ENCODE results near the gene ZNF718. TPM values are rescaled to one million over a fixed set of nuclear protein-coding genes. Genes with fewer than 3 reads are reported as not detected.
"Not testable (repeated sequence)": the region's sequence is repeated elsewhere in the genome, so short reads cannot be mapped to it uniquely, and the experiment has no call there.

ZNF718 gene
- polyA plus RNA-seq, 1 donor: 5.2 TPM

- Histone ChIP-seq H3K4me1 (ENCODE audit: control insufficient read depth, insufficient read depth, low read length) (no peaks in the 10 kb centered on the region), H3K4me3 (ENCODE audit: low read length) (no peak overlapping the region), H3K36me3 (ENCODE audit: control insufficient read depth, insufficient read depth, low read length) (peaks cover 13% of the 10 kb centered on the region), H3K27ac (ENCODE audit: low read length) (no peak overlapping the region), H3K9me3 (ENCODE audit: control insufficient read depth, low read depth, low read length) (peaks cover 43% of the 10 kb centered on the region), H3K27me3 (ENCODE audit: control insufficient read depth, insufficient read depth, low read length) (no peaks in the 10 kb centered on the region)
- no peak for DNase-seq
- WGBS (ENCODE audit: insufficient coverage, low lambda C conversion rate): 100% methylated on average over 1 of the region's 4 CpGs
These were observed 22.9 kb downstream of the ZNF718 start for GRCh38 chr4:147233-147632.

GRCh38 chr4:161496-162284 lies 37.4 kb downstream of the ZNF718 start:
- no peak overlapping the region for H3K27ac ChIP-seq (ENCODE audit: low read length)
- no peak for DNase-seq
- no CpG with 5 or more reads among the region's 4 CpGs for WGBS (ENCODE audit: insufficient coverage, low lambda C conversion rate)
- H3K36me3 ChIP-seq (ENCODE audit: control insufficient read depth, insufficient read depth, low read length): no peaks in the 10 kb centered on the region
- H3K9me3 ChIP-seq (ENCODE audit: control insufficient read depth, low read depth, low read length): peaks cover 47% of the 10 kb centered on the region
- H3K4me3 ChIP-seq (ENCODE audit: low read length): no peak overlapping the region
- no peaks in the 10 kb centered on the region for H3K4me1 ChIP-seq (ENCODE audit: control insufficient read depth, insufficient read depth, low read length)
- H3K27me3 ChIP-seq (ENCODE audit: control insufficient read depth, insufficient read depth, low read length): no peaks in the 10 kb centered on the region

GRCh38 chr4:169640-170039 lies 45.3 kb downstream of the ZNF718 start:
- not testable (repeated sequence) for H3K27ac ChIP-seq (ENCODE audit: low read length); DNase-seq; H3K36me3 ChIP-seq (ENCODE audit: control insufficient read depth, insufficient read depth, low read length); H3K4me3 ChIP-seq (ENCODE audit: low read length); H3K27me3 ChIP-seq (ENCODE audit: control insufficient read depth, insufficient read depth, low read length); H3K4me1 ChIP-seq (ENCODE audit: control insufficient read depth, insufficient read depth, low read length)
- no CpG with 5 or more reads among the region's 3 CpGs for WGBS (ENCODE audit: insufficient coverage, low lambda C conversion rate)
- H3K9me3 ChIP-seq (ENCODE audit: control insufficient read depth, low read depth, low read length): peaks cover 20% of the 10 kb centered on the region

GRCh38 chr4:171318-171717 lies 47.0 kb downstream of the ZNF718 start:
- DNase-seq; H3K27me3 ChIP-seq (ENCODE audit: control insufficient read depth, insufficient read depth, low read length); H3K27ac ChIP-seq (ENCODE audit: low read length); H3K4me3 ChIP-seq (ENCODE audit: low read length); H3K4me1 ChIP-seq (ENCODE audit: control insufficient read depth, insufficient read depth, low read length); H3K36me3 ChIP-seq (ENCODE audit: control insufficient read depth, insufficient read depth, low read length): not testable (repeated sequence)
- peaks cover 14% of the 10 kb centered on the region for H3K9me3 ChIP-seq (ENCODE audit: control insufficient read depth, low read depth, low read length)
- no CpG with 5 or more reads among the region's 10 CpGs for WGBS (ENCODE audit: insufficient coverage, low lambda C conversion rate)

- Histone ChIP-seq H3K9me3 (ENCODE audit: control insufficient read depth, low read depth, low read length) (peaks cover 25% of the 10 kb centered on the region), H3K27ac (ENCODE audit: low read length) (no peak overlapping the region), H3K36me3 (ENCODE audit: control insufficient read depth, insufficient read depth, low read length) (no peaks in the 10 kb centered on the region), H3K4me3 (ENCODE audit: low read length) (no peak overlapping the region), H3K27me3 (ENCODE audit: control insufficient read depth, insufficient read depth, low read length) (no peaks in the 10 kb centered on the region), H3K4me1 (ENCODE audit: control insufficient read depth, insufficient read depth, low read length) (no peaks in the 10 kb centered on the region)
- DNase-seq: no peak
- WGBS (ENCODE audit: insufficient coverage, low lambda C conversion rate): 100% methylated on average over 1 of the region's 7 CpGs
These were observed 49.5 kb downstream of the ZNF718 start for GRCh38 chr4:173666-174314.

- peaks cover 34% of the 10 kb centered on the region for H3K9me3 ChIP-seq (ENCODE audit: control insufficient read depth, low read depth, low read length)
- H3K4me1 ChIP-seq (ENCODE audit: control insufficient read depth, insufficient read depth, low read length): no peaks in the 10 kb centered on the region
- no peaks in the 10 kb centered on the region for H3K36me3 ChIP-seq (ENCODE audit: control insufficient read depth, insufficient read depth, low read length)
- DNase-seq: no peak
- no peak overlapping the region for H3K4me3 ChIP-seq (ENCODE audit: low read length)
- H3K27me3 ChIP-seq (ENCODE audit: control insufficient read depth, insufficient read depth, low read length): no peaks in the 10 kb centered on the region
- no peak overlapping the region for H3K27ac ChIP-seq (ENCODE audit: low read length)
These were observed 51.7 kb downstream of the ZNF718 start for GRCh38 chr4:175986-176385.

GRCh38 chr4:176995-177394 lies 52.7 kb downstream of the ZNF718 start:
- DNase-seq: no peak
- H3K4me1 ChIP-seq (ENCODE audit: control insufficient read depth, insufficient read depth, low read length): no peaks in the 10 kb centered on the region
- no peak overlapping the region for H3K4me3 ChIP-seq (ENCODE audit: low read length)
- peaks cover 29% of the 10 kb centered on the region for H3K9me3 ChIP-seq (ENCODE audit: control insufficient read depth, low read depth, low read length)
- no peak overlapping the region for H3K27ac ChIP-seq (ENCODE audit: low read length)
- no peaks in the 10 kb centered on the region for H3K27me3 ChIP-seq (ENCODE audit: control insufficient read depth, insufficient read depth, low read length)
- H3K36me3 ChIP-seq (ENCODE audit: control insufficient read depth, insufficient read depth, low read length): no peaks in the 10 kb centered on the region
- WGBS (ENCODE audit: insufficient coverage, low lambda C conversion rate): no CpG with 5 or more reads among the region's 1 CpG

- not testable (repeated sequence) for DNase-seq
- peaks cover 18% of the 10 kb centered on the region for H3K9me3 ChIP-seq (ENCODE audit: control insufficient read depth, low read depth, low read length)
These were observed 57.9 kb downstream of the ZNF718 start for GRCh38 chr4:182225-182624.

GRCh38 chr4:188091-188490 lies 63.8 kb downstream of the ZNF718 start:
- WGBS (ENCODE audit: insufficient coverage, low lambda C conversion rate): no CpG with 5 or more reads among the region's 3 CpGs
- Histone ChIP-seq H3K27me3 (ENCODE audit: control insufficient read depth, insufficient read depth, low read length) (no peaks in the 10 kb centered on the region), H3K9me3 (ENCODE audit: control insufficient read depth, low read depth, low read length) (peaks cover 6% of the 10 kb centered on the region)

More at GRCh38 chr4:182225-182624, 57.9 kb downstream of the ZNF718 start:
- H3K27ac ChIP-seq (ENCODE audit: low read length); H3K4me1 ChIP-seq (ENCODE audit: control insufficient read depth, insufficient read depth, low read length); H3K27me3 ChIP-seq (ENCODE audit: control insufficient read depth, insufficient read depth, low read length); H3K4me3 ChIP-seq (ENCODE audit: low read length); H3K36me3 ChIP-seq (ENCODE audit: control insufficient read depth, insufficient read depth, low read length): not testable (repeated sequence)
- WGBS (ENCODE audit: insufficient coverage, low lambda C conversion rate): no CpG with 5 or more reads among the region's 3 CpGs

GRCh38 chr4:195159-195558 lies 70.9 kb downstream of the ZNF718 start:
- not testable (repeated sequence) for H3K36me3 ChIP-seq (ENCODE audit: control insufficient read depth, insufficient read depth, low read length); H3K9me3 ChIP-seq (ENCODE audit: control insufficient read depth, low read depth, low read length)
- no CpG with 5 or more reads among the region's 3 CpGs for WGBS (ENCODE audit: insufficient coverage, low lambda C conversion rate)

More at GRCh38 chr4:188091-188490, 63.8 kb downstream of the ZNF718 start:
- H3K4me1 ChIP-seq (ENCODE audit: control insufficient read depth, insufficient read depth, low read length): no peaks in the 10 kb centered on the region
- H3K27ac ChIP-seq (ENCODE audit: low read length): no peak overlapping the region
- no peak for DNase-seq
- H3K36me3 ChIP-seq (ENCODE audit: control insufficient read depth, insufficient read depth, low read length): no peaks in the 10 kb centered on the region
- no peak overlapping the region for H3K4me3 ChIP-seq (ENCODE audit: low read length)

GRCh38 chr4:200936-201335 lies 76.6 kb downstream of the ZNF718 start:
- H3K27ac ChIP-seq (ENCODE audit: low read length): no peak overlapping the region
- DNase-seq: no peak
- H3K9me3 ChIP-seq (ENCODE audit: control insufficient read depth, low read depth, low read length): peaks cover 13% of the 10 kb centered on the region
- no peak overlapping the region for H3K4me3 ChIP-seq (ENCODE audit: low read length)
- 93% methylated on average over 2 of the region's 3 CpGs for WGBS (ENCODE audit: insufficient coverage, low lambda C conversion rate)
- no peaks in the 10 kb centered on the region for H3K4me1 ChIP-seq (ENCODE audit: control insufficient read depth, insufficient read depth, low read length)
- H3K36me3 ChIP-seq (ENCODE audit: control insufficient read depth, insufficient read depth, low read length): no peaks in the 10 kb centered on the region
- no peaks in the 10 kb centered on the region for H3K27me3 ChIP-seq (ENCODE audit: control insufficient read depth, insufficient read depth, low read length)

More at GRCh38 chr4:195159-195558, 70.9 kb downstream of the ZNF718 start:
- not testable (repeated sequence) for H3K4me1 ChIP-seq (ENCODE audit: control insufficient read depth, insufficient read depth, low read length); H3K27me3 ChIP-seq (ENCODE audit: control insufficient read depth, insufficient read depth, low read length); H3K27ac ChIP-seq (ENCODE audit: low read length); DNase-seq; H3K4me3 ChIP-seq (ENCODE audit: low read length)
